HG03108 (cell line): Measurements from ENCODE around the gene ARHGAP26.
A peak's percentile ranks its signal among the peaks of the same experiment; 100 is the strongest.

Experiments
- ATAC-seq: cut with Tn5 transposase; IDR thresholded peaks from one replicate; pipeline ENCODE4 v1.9.1; 2021; ENCODE audit warnings: moderate library complexity; ENCODE audit not compliant: unreplicated experiment

ARHGAP26 gene

GRCh38 chr5:143147902-143148301 lies 377.7 kb downstream of the ARHGAP26 start:
- ATAC-seq = no peak

- ATAC-seq = no peak
These were observed 378.6 kb downstream of the ARHGAP26 start for GRCh38 chr5:143148771-143149170.

GRCh38 chr5:143149759-143150158 lies 379.6 kb downstream of the ARHGAP26 start:
- no peak for ATAC-seq

DNA sequence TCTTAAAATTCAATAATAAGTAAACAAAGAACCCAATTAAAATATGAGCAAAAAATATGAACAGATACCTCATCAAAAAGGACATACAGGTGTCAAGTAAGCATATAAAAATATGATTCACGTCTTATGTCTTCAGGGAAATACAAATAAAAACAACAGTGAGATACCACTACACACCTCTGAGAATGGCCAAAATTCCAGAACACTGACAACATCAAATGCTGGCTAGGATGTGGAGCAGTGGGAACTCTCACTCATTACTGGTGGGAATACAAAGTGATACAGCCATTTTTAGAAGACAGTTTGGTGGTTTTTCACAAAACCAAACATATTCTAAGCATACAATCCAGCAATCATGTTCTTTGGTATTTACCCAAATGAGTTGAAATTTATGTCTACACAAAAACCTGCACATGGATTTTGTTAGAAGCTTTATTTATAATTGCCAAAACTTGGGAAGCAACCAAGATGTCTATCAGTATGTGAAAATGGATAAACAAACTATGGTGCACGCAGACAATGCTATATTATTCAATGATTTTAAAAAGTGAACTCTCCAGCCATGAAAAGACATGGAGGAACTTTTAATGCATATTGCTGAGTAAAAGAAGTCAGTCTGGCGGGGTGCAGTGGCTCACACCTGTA lies 381.0 kb downstream of the ARHGAP26 start:
- no peak for ATAC-seq

- no peak for ATAC-seq
These were observed 382.3 kb downstream of the ARHGAP26 start for GRCh38 chr5:143152445-143152844.

DNA sequence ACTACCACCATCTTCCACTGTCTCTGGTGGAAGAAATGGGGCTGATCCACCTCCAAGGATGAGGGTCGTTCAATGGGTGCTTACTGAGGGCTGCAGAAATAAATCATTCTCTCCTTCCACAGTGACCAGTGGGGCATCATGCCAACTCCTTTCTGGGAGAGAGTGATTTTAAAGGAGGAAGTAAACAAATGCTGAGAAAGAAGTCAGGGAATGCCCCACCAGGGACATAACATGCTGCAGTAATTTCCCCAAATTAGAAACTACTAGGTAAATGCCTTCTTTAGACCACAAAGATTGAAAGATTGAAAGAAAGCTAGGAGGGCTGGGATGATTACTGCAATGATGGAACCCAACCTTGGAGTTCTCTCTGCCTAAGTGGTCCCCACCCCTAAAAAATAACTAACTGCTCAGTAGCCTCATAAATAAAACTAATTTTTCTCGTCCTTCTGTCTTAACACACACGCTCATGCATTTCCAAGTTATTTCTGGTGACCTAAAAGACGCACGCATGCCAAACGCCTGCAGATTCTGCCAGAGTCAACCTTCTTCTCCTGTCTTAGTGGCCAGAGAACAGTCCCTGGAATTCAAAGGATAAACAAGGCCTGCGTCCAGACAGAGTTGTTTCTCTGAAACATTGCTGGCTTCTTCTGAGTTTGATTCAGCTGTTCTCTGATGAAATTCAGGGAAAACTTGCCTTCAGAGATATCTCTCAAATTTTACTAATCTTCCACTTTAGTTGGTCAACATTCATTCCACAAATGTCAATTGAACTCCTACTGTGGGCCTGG lies 383.3 kb downstream of the ARHGAP26 start:
- ATAC-seq = no peak

DNA sequence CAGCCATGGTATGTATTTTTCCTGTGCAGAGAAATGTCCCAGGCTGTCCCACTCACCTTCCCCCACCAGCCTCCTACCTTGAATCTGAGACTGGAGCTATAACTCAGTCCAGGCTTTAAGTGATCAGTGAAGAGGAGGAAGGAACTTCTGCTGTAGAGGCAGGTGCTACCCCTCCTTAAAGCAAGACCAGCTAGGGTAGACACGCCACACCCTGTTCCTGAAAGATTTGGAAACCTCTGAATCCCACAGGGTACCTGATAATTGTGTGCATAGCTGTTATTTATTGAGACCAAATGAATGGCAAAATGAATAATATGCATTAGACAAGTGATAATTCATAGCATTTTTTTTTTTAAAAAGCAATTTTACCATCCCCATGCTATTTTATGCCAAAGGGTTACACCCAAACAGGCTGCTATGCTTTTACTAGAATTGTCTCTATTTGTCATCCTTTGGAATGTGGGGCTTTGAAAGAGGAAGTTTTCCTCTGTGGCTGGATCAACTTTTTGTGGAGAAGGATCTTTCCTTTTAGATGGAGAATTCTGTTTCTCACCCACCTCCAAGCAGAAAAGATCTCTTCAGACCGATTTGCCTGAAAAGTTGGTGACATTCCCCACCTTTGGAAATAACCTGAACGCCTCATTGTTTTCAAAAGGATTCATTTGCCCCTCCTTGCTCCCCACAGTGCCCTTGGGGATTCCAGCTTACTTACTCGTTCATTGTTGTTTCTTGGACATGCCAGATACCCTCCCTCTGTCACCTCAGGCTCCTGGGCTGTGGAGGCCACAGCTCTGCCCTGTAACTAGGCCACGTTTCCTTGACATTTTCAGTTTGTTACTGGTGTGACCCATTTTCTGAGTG lies 384.6 kb downstream of the ARHGAP26 start:
- ATAC-seq = no peak

- ATAC-seq = no peak
These were observed 385.3 kb downstream of the ARHGAP26 start for GRCh38 chr5:143155455-143155854.

DNA sequence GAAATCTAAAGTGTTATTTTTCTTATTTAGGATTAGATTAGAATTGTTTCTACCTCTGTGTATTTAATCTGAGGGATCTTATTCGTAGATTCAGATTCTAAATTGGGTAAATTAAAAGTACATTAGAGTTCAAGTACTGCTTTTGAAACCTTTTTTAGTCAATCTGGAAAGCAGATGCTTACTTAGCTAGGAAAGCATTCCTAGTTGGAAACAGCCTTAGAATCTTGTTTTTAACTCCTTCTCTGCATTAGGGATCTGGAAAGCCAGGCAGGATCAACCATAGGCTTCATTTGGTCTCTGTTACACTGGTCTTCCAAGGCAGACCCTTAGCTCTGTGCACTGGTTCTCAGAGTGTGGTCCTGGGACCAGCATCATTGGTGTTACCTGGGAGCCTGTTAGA lies 385.9 kb downstream of the ARHGAP26 start:
- no peak for ATAC-seq

- ATAC-seq = no peak
These were observed 386.4 kb downstream of the ARHGAP26 start for GRCh38 chr5:143156572-143156971.

DNA sequence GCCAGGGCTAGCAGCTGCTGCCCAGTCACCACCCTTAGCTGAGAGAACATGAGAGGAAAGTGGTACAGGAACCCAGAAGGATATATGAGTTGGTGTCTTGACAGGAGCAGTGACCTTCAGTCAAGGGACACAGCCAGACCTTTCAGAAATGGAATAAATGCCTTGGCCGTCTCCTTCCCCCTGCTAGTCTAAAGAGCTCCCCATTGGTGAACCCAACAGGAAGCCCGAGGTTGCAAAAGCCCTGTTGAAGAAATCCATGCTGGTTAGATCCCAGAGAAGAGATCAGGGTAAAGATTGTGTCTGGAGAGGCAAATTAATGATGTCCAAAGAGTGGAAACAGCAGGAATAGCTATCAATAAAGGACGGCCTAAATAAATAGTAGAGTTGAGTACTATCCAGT lies 388.9 kb downstream of the ARHGAP26 start:
- ATAC-seq = no peak

- no peak for ATAC-seq
These were observed 391.8 kb downstream of the ARHGAP26 start for GRCh38 chr5:143161885-143162540.

DNA sequence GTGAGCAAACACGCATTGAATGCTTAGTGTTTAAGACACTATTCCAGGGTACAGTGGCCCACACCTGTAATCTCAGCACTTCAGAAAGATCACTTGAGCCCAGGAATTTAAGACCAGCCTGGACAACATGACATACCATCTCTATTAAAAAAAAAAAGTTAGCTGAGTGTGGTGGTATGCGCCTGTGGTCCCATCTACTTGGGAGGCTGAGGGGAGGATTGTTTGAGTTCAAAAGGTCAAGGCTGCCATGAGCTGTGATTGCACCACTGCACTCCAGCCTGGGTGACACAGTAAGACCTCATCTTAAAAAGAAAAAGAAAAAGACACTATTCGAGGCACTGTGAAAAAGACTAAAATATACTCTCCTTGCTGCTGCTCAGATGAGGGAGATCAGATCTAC lies 392.6 kb downstream of the ARHGAP26 start:
- no peak for ATAC-seq

DNA sequence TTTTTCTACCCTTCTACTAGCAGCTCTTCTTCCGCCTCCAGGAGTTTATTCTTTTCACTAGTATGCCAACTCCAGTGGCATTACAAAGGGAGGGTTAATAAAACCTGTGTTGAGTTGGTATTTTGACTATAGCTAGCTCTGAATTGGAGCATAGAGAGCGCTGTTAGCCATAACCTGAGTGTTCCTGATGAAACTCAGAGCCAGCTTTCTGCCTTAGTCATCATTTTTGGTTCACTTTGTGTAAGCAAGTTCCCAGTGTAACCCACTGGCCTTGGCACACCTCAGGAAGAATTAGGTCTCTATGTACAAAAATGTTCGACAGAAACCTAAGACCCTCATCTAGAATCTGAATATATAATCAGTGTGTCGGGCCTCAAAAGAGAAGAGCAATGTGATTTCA lies 394.4 kb downstream of the ARHGAP26 start:
- no peak for ATAC-seq

GRCh38 chr5:143165049-143165880 lies 395.1 kb downstream of the ARHGAP26 start:
- ATAC-seq = no peak

GRCh38 chr5:143166090-143166489 lies 395.9 kb downstream of the ARHGAP26 start:
- no peak for ATAC-seq

GRCh38 chr5:143166661-143167420 lies 396.7 kb downstream of the ARHGAP26 start:
- ATAC-seq = peak; percentile 51

DNA sequence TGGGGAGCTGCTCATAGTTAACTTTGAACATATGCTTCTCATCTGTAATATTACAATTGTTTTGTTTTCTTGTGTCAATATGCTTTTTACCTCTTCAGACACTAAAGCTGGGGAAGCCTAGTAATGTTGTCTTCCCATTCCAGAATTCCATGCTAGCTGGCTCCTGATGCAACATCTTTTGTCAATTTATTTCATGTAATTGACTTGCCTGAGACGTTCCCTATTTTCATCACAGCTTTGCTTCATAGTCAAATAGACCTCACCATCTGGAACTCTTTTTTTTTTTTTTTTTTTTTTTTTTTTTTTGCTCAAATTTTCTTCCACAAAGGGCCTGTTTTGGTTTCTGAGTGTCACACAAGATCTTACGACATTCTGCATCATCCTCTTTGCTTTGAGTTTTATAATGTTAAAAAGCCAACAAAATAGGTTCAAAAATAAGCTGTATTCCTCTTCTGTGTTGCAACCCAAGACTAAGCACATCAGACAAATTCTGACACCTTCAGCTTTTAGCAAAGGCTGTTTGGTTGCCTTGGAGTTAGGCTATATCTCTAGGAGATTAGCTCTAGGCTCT lies 398.1 kb downstream of the ARHGAP26 start:
- no peak for ATAC-seq
